HPDE6-E6E7 (cell line): ENCODE data around the gene ABI3.

Experiments
- DNase-seq: peaks from one replicate; pipeline ENCODE4 v3.0.0; 2011; ENCODE audit warnings: missing footprints; ENCODE audit errors: extremely low spot score

Gene ABI3

DNA sequence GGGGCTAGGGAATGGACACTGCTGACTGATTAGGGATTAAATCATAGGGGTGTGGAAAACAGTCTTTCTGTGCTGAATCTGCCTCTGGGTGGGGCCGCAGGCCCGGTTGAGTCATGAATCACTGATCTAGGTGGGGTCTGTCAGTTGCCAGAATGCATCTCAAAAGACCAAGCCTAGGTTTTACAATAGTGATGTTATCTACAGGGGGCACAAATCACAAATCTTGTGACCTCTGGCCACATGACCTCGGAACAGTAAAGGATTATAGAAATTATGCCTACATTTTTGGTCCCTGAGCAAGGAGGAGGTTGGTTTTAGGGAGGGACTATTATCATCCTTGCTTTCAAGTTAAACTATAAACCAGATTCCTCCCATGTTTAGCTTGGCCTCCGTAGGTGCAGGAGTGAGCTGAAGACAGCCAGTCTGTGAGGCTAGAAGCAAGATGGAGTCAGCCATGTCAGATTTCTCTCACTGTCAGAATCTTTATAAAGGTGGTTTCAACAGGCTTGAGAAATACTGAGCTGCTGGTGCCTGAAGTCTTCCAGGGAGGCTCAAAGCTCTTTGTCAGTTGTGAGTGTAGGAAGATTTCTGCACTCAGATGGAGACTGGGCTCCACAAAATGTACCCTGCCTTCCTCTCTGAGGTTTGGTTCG, 13.0 kb upstream of the ABI3 start:
- DNase-seq = no peak

- DNase-seq = no peak
Measured at GRCh38 chr17:49198211-49198610, 12.3 kb upstream of the ABI3 start.

DNA sequence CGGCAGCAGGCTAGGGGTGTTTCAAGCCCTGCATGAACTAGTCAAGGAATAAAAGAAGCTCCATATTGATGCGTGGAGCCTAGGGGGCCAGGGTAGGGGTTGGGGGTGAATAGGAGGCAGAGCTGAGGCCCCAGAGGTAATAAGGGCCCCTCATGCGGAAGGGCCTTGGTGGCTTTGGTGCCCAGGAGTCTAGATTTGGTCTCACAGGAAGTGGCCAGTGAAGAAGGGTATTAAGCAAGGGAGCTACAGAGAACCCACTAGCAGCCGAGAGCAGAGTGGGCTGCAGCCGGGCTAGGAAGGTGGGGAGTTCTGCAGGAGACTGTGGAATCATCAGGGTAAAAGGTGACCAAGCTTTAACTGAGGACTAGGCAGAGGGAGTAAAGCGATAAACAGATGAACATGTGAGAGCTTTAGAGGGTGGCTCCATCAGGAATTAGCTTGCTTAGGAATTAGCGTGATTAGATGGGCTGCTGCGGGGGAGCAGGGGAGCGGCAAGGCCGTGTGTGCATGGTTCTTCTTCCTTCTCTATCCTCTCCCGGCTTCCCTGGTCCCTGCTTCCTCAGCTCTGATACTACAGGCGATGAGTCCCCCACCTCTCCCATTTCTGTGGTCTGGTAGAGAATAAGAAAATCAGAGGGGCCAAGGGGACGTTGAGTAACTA, 10.0 kb upstream of the ABI3 start:
- no peak for DNase-seq

DNA sequence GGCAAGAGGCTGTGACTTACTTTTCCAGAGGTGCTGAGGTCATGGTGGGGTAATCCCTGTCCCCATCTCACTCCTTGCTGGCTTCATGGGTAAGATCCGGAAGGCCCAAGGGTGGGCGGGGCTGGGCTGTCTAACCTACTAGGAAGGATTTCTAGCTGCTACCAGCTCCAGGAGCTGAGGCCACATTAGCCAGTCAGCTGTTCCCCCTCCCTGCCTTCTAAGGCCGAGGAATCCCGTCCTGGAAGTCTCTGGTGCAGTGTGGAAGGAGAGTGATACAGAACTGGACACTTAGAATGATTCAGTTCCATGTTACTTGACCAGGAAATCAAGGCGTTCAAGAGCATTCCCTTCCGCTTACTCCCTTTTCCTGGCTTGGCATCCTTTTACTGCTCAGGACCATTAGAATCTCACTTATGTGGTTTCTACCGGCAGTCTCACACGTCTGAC, 9.0 kb upstream of the ABI3 start:
- DNase-seq = no peak

DNA sequence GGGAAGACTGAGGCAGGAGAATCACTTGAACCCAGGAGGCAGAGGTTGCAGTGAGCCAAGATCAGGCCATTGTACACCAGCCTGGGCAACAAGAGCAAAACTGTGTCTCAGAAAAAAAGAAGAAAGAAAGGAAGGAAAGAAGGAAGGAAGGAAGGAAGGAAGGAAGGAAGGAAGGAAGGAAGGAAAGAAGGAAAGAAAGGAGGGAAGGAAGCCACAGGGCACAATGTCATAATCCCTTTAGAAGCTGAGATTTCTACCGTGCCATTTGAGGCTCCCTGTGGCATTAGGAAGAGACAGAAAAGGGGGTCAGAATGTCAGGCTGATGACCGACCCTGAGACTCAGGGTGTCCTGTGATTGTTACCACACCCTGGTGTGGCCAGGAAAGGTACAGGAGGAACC, 6.7 kb upstream of the ABI3 start:
- no peak for DNase-seq

DNA sequence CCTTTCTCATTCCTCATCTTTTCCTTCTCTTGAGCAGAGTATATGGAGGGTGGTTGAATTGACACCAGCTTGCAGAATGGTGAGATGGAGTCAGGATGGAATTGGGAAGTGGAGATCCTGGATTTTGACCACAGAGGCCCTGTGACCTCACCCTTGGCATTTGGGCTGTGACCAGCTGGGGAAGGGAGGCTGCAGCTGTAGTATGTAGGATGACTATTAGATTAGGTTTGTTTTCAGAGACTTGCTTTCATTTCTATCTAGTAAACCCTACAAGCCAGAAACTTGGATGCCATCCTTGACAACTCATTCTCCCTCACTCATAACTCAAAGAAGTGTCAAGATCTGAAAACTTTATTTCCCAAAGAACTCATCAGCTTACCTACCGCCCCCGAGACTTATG, 6.0 kb upstream of the ABI3 start:
- DNase-seq = no peak

GRCh38 chr17:49209061-49209571, 1.4 kb upstream of the ABI3 start:
- DNase-seq = no peak

GRCh38 chr17:49213399-49213798, 2.9 kb downstream of the ABI3 start:
- no peak for DNase-seq

GRCh38 chr17:49213847-49214246, 3.3 kb downstream of the ABI3 start:
- DNase-seq = no peak

- no peak for DNase-seq
Measured at GRCh38 chr17:49214676-49215360, 4.3 kb downstream of the ABI3 start.

- no peak for DNase-seq
Measured at GRCh38 chr17:49216482-49216881, 6.0 kb downstream of the ABI3 start.

DNA sequence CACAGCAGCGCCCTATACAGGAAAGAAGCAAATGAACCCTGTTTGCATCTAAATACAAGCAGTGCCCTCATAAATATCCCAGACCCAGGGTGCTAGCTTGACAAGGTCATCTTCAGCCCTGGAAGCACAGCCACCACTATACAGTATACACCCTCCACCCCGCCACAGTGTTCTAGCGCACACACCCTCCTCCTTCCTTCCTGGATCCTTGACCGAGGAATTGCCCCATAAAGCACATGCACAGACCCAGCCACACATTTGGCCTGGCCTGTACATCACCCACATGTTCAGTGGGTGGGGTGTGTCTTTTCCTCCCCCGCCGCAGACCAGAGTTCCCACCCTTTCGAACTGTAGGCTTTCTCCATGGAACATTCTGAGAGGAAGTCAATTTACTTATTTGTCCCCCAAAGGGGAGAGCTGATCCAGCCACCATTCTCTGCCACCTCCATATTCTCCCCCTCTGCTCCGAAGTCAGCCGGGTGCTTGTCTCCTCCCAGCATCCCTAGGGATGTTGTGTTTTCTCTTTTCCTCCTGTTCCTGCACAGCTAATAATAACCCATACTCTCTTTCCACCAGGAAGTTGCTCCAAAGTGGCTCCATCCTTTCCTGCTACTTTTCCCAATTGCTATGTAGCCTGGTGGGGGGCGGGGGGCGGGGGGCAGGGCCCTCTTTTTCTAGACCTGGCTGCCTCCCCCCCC, 6.6 kb downstream of the ABI3 start:
- no peak for DNase-seq

- no peak for DNase-seq
Measured at GRCh38 chr17:49217651-49218413, 7.3 kb downstream of the ABI3 start.

DNA sequence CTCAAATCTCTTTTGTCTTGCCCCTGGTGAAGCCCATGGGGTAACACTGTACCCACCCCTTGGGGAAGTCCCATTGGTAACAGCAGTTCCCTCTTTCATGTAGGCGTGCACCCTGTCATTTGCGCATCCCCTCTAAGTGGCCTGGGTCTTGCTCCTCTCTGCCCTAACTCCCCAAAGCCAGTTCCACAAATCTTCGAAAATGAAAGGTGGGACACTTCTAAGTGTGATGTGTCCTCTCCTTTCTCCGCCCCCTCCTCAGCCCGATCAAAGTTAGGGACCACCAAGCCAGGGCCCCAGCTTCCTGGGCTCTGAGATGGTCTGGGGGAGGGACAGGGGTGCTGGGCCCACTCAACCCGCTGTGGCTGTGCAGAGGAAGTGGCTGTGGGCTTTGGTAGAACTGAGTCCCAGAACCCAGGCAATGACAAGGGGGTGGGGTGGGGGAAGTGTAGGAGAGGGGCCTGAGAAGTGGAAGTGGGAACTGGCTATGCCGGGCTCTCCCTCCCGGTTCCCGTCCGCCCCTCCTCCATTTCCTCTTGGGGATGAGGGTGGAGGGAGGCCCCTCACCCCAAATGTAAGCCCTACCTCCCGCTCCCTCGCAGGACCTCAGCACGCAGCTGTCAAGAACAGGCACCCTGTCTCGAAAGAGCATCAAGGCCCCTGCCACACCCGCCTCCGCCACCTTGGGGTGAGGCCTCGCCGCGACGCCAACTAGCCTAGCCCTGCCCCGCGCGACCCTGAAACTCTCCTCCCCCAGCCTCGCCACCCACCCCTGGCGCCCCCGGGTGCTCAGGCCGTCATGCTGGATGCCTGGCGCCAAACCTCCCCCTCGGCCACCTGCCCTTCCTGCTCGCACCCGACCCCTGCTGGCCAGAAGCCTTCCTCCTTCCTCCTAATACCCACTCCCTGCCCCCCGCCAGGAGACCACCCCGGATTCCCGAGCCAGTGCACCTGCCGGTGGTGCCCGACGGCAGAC, 8.7 kb downstream of the ABI3 start:
- DNase-seq = no peak

DNA sequence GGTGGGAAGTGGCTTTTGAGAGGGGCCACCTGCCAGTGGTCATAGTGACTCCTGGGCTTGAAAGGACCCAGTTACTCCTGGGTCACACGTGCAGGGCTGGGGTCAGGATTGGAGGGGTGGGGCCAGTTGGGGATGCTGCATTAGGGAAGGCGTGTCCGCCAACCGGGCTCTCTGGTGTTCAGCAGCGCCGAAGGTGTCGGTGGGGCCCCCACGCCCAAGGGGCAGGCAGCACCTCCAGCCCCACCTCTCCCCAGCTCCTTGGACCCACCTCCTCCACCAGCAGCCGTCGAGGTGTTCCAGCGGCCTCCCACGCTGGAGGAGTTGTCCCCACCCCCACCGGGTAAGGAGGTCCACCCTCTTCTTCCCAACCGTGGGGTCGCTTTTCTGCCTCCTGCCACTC, 9.5 kb downstream of the ABI3 start:
- DNase-seq = no peak

- no peak for DNase-seq
Measured at GRCh38 chr17:49223168-49223516, 12.6 kb downstream of the ABI3 start.

DNA sequence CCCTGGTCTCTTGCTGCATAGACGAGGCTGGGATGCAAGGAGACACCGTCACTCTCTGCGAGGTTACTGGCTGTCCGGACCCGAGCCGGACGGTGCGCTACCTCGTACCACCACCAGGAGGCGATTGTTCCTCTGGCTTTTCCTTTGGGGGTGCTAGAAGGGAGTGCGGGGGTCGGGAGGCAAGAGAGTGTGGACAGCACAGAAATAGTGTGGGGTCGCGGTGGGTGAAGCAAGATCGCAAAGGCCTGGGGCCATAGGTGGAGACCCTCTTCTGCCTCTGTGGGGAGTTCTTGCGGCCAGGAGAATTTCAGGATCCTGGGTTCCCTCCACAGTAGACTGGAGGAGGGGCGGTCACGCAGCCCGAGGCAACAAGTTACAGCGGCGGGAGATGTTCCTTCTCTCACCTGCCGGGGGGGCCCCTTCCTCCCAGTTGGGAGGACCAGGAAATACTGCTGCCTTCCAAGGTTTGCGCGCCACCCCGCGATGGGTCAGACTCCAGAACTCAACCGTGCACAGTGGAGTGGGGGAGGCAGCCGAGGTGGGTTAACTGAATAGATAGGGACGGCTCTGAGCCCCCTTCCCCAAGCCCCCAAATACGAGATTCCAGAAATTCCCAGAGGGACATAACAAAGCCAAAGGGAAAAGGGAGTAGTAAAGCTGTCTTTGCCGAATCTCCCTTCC, 13.2 kb downstream of the ABI3 start:
- peak; percentile 42 for DNase-seq

- no peak for DNase-seq
Measured at GRCh38 chr17:49224198-49224996, 13.9 kb downstream of the ABI3 start.

GRCh38 chr17:49224997-49225337, 14.5 kb downstream of the ABI3 start:
- DNase-seq = no peak
